ENCODE data around the gene NTMT2.
"Not testable (repeated sequence)": the region's sequence is repeated elsewhere in the genome, so short reads cannot be mapped to it uniquely, and the experiment has no call there.

The NTMT2 gene

GRCh38 chr1:170162459-170163246, 16.9 kb downstream of the NTMT2 start:
- DNase-seq, result no peak

- no peak for DNase-seq
These were observed 18.5 kb downstream of the NTMT2 start for GRCh38 chr1:170164103-170164763.

DNA sequence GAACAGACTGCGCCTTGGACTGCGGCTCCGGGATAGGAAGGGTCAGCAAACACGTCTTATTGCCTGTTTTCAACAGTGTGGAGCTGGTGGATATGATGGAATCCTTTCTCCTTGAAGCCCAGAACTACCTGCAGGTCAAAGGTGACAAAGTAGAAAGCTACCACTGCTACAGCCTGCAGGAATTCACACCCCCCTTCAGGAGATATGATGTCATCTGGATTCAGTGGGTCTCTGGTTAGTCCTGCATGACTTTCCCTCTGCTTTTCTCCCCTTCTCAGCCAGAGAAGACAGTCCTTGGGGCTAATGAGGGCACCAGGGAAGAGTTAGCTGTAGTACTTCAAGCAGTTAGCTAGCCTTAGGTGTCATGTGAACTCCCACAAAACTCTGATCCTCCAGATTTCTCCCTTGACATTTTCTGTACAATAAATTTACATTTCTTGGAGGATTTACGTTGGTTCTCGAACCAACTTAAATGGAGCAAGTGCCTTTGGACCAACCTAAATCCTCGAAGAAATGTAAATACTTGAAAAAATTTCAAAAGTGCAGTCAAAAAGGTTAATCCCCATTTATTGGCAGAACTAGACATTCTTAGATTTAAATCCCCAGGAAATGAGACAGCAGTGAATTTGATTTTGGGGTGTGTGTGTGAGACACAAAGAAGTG, 20.9 kb downstream of the NTMT2 start:
- no peak for DNase-seq

DNA sequence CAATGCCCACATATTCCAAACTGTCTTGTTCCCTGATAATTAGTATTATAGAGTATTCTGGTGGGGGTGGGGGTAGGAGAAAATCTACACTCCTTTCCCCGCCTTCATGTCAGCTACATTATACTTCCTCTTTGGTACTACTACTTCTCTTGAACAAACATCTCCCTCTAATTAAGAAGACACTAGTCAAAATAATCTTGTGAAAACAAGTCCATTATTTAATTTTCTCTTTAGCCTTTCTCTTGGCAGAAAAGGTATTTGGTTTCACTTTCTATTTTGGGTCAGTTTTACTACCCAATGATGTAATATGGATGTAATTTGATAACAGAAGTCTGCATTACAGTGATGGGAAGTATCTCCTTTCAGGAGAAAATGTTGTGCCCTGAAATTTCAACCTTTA, 22.5 kb downstream of the NTMT2 start:
- no peak for DNase-seq

DNA sequence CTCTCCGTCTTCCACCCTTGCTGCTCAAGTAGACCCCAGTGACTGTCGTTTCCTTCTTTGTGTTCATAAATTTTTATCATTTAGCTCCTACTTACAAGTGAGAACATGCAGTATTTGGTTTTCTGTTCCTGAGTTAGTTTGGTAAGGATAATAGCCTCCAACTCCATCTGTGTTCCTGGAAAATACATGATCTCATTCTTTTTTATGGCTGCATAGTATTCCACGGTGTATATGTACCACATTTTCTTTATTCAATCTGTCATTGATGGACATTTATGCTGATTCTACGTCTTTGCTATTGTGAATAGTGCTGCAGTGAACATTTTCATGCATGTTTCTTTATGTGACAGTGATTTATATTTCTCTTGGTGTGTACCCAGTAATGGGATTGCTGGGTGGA, 24.8 kb downstream of the NTMT2 start:
- not testable (repeated sequence) for DNase-seq

DNA sequence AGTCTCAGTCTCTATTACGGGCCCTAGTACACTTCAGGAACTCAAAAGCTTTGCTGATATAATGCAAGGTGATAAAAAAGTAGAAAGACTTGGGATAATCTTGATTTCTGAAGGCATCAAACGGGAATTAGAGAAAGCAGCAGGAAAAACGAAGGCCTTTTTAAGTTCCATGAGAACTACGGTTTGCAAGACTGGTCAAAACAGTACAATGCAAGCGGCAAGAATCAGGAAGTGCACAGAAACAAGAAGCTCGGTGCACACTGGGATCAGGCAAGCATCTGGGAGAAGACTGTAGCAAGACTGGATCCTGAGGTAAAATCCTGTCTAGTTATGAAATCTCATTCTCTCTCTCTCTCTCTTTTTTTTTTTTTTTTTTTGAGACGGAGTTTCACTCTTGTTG, 28.6 kb downstream of the NTMT2 start:
- DNase-seq, result no peak

DNA sequence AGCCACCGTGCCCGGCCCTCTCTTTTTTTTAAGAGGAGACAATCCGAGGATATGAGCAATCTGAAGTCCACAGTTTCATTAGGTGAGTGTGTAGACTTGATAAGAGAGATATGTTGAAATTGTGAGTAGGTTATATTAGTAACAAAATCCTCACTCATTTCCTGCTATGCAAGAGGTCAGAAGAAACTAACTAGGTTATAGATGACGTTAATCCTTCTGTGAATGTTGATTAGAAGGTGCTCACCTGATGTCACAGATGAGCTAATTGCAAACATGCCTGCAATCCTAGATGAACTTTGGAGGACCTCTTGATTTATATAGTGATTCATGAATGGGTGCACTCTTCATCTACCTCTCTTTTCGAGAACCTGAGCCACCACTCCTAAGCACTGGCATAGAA, 29.3 kb downstream of the NTMT2 start:
- DNase-seq, result no peak

- DNase-seq, result no peak
These were observed 29.7 kb downstream of the NTMT2 start for GRCh38 chr1:170175484-170175883.

DNA sequence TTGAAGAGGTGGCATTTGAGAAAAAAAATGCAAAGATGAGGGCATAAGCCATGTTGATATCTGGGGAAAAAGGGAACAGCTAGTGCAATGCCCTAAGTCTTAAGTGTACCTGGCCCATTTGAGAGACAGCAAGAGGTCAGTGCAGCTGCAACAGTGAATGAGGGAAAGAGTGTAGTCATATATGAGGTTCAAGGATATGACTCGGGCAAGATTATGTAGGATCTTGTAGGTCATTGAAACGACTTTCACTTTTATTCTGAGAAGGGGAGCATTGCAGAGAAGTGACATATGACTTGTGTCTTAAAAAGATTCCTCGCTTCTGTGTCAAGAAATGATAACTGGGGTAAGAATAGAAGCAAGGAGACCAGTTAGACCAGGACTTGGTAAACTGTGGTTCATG, 31.0 kb downstream of the NTMT2 start:
- DNase-seq, result no peak

- no peak for DNase-seq
These were observed 36.7 kb downstream of the NTMT2 start for GRCh38 chr1:170182442-170182841.

DNA sequence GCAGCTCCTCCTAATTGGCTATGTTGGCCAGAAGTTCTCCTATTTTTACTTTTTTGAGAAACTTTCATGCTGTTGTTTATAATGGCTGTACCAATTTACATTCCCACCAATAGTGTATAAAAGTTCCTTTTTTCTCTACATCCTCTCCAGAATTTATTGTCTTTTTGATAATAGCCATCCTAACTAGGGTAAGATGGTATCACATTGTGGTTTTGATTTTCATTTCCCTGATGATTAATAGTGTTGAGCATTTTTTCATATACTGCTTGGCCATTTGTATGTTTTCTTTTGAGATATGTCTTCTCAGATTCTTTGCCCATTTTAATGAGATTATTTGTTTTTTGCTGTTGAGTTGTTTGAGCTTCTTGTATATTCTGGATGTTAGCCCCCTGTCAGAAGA, 46.8 kb downstream of the NTMT2 start:
- DNase-seq, result no peak

DNA sequence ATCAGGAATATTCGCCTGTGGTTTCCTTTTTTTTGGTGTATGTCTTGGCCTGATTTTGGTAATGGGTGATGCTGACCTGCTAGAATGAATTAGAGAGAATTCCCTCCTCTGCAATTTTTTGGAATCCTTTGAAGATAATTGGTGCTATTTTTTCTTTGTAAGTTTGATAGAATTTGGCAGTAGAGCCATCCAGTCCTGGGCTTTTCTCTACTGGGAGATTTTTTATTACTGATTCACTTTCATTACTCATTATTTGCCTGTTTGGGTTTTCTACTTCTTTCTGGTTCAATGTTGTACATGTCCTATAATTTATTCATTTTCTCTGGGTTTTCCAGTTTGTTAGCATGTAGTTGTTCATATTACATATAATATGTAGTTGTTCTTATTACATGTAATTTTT, 48.7 kb downstream of the NTMT2 start:
- DNase-seq, result no peak

GRCh38 chr1:170196490-170197236, 50.9 kb downstream of the NTMT2 start:
- DNase-seq, result no peak

GRCh38 chr1:170198090-170198489, 52.3 kb downstream of the NTMT2 start:
- DNase-seq, result no peak

DNA sequence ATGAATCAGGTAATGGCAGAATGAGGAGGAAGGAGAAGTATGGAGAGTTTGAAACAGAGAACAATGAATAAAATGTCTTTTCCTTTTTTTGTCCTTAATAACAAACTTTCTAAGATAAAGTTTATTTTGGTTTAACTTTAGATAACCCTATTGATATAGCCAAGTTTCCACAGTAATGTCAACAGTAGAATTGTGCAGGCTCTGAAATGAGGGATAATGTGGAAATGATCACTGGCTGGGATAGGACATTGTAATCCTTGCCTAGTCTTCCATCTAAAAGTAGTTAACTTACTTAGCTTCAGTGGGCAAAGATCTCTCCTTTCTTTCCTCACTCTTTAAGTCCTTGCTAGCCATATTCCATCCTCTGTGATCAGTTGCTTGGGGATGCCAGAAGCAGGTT, 52.8 kb downstream of the NTMT2 start:
- no peak for DNase-seq

GRCh38 chr1:170200161-170200560, 54.4 kb downstream of the NTMT2 start:
- DNase-seq, result no peak

- DNase-seq, result peak; percentile 5
These were observed 55.0 kb downstream of the NTMT2 start for GRCh38 chr1:170200621-170201397.

DNA sequence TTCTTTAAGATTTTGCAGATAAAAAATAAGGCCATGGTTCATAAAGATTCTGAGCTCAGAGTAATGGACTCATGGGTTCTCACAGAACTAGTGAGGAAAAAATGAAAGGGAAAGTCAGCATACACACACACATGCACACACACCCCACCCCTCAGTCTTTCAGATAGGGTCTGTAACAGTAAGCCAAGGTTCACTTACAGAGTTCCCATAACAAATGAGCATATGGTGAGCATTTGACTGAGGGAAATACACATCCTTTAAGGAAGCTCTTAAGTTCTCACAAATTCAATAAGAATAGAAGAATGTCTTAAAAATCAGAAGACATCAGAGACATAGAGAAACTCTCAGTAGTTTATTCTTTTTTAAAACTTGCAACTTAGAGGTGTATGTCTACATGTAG, 57.9 kb downstream of the NTMT2 start:
- no peak for DNase-seq

GRCh38 chr1:170204121-170204520, 58.4 kb downstream of the NTMT2 start:
- DNase-seq, result no peak

GRCh38 chr1:170205301-170205700, 59.5 kb downstream of the NTMT2 start:
- DNase-seq, result no peak

DNA sequence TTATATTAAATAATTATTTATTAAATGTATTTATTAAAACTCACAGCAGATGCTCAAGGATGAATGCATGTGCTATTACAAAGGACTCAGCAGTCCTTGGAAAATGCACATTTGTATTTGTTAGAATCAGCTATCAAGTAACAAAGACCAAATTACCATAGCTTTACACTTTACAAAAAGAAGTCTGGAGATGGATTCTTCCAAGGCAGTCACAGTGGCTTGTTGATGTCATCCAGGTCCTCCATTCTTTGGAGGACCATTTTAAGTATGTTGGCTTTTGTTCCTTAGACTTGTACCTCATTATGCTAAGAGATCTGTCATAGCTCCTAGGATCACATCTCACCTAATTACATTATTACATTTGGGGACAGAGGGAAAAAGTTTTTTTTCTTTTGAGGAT, 63.4 kb downstream of the NTMT2 start:
- DNase-seq, result no peak

- DNase-seq, result no peak
These were observed 64.4 kb downstream of the NTMT2 start for GRCh38 chr1:170210142-170210541.

- DNase-seq, result no peak
These were observed 67.8 kb downstream of the NTMT2 start for GRCh38 chr1:170213596-170213995.
